A673 (cell line): ENCODE data around the gene ZNF684.

ENCODE experiments used
- CTCF ChIP-seq: fragments of 300-800, 200-600 bp; sonication (generic); conservative IDR thresholded peaks from 2 replicates; pipeline ENCODE4 v1.5.1; 2017; ENCODE audit warnings: low read depth, mild to moderate bottlenecking, antibody characterized with exemption, low read length, moderate library complexity, mixed read lengths
- EZH2 ChIP-seq: fragments of 200-600 bp; sonication (generic); IDR thresholded peaks from 2 replicates; pipeline ENCODE4 v1.6.1; 2017; ENCODE audit warnings: borderline replicate concordance, low read depth, mild to moderate bottlenecking, mixed read lengths, antibody characterized with exemption, low read length; ENCODE audit not compliant: poor library complexity, severe bottlenecking

DNA sequence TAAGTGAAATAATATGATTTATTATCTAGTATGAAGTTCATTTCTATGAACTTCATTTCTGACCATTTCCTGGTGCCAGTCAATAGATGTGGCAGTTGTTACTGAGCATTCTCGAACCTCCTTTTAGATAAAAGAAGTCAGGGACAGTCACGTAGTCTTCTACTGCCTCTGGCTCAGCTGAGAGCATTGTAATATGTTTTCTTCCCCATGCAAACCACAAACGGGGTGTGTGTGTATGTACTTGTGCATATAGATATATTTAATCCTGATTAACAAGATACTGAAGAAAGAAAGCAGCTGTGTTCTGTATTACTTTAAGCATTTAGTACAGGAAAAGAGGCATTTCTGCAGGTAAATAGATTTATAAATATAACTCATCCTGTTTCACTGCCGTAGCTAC is 21.6 kb downstream of the ZNF684 start:
- TF ChIP-seq EZH2 (no peak), CTCF (no peak)
